Body of pancreas (tissue), 4 donors: ENCODE measurements around the gene PPFIA1. TPM values are rescaled to one million over a fixed set of nuclear protein-coding genes. Genes with fewer than 3 reads are reported as not detected.
"Not testable (repeated sequence)": the region's sequence is repeated elsewhere in the genome, so short reads cannot be mapped to it uniquely, and the experiment has no call there.

ENCODE experiments used
- ATAC-seq: fragments of 150-250 bp; one replicate; pipeline ENCODE4 v1.9.1; 2016
- DNase-seq, 4 donors: peaks; one replicate each; pipeline ENCODE4 v3.0.0-alpha.2; 2019
- H3K27ac ChIP-seq, 4 donors: fragments of 200-600 bp; sonication (generic); 1 replicate in 3 of 4; 2 replicates in 1 of 4; pipeline versions ENCODE4 v1.5.1 to v1.6.1; 2016 to 2019; ENCODE audit warnings: mild to moderate bottlenecking in 1 of 4, mixed read lengths in 1 of 4, moderate library complexity in 1 of 4
- H3K27me3 ChIP-seq, 2 donors: fragments of 200-600 bp; sonication (generic); one replicate each; pipeline ENCODE4 v1.6.0; 2016; ENCODE audit warnings: mild to moderate bottlenecking in 1 of 2
- H3K36me3 ChIP-seq, 2 donors: fragments of 200-600 bp; sonication (generic); replicated peaks in 1 of 2; 2 replicates each; pipeline ENCODE4 v1.5.1; 2016; ENCODE audit warnings: low read depth in 2 of 2; ENCODE audit not compliant: insufficient read depth in 1 of 2
- H3K4me1 ChIP-seq: fragments of 200-600 bp; sonication (generic); one replicate; pipeline ENCODE4 v1.6.0; 2016
- H3K4me3 ChIP-seq, 2 donors: fragments of 200-600 bp; sonication (generic); 1 replicate in 1 of 2; 2 replicates in 1 of 2; pipeline ENCODE4 v1.5.1; 2016 to 2019
- H3K9me3 ChIP-seq, 3 donors: fragments of 200-600 bp; sonication (generic); 1 replicate in 2 of 3; 2 replicates in 1 of 3; pipeline ENCODE4 v1.5.1; 2016
- POLR2A ChIP-seq, 3 donors: fragments of 450-650 bp; IDR thresholded peaks; one replicate each; pipeline ENCODE4 v1.6.1; 2016; ENCODE audit warnings: antibody characterized with exemption in 3 of 3, mild to moderate bottlenecking in 2 of 3
- WGBS, 2 donors: methylation state at CpG; one replicate each; pipeline ENCODE4 v1.1.5; 2017; 5-methylcytosine and 5-hydroxymethylcytosine counted together
- intact Hi-C: fragments of 100-400 bp; cut with DNase I; formaldehyde crosslinking; loops from one replicate; pipeline ENCODE4 v1.15.1; 2023
- total RNA-seq, 2 donors: library from RNA; depleted of rRNA; stranded (reverse); fragments of >200 nt; gene quantifications; one replicate each; pipeline ENCODE4 v1.1.0, GENCODE V29; 2016
- TF ChIP-seq, protein P1 (sequence below), 7 experiments: fragments of 450-650 bp in 4 of 7; fragments of 200-600 bp in 3 of 7; sonication (generic) in 3 of 7; IDR thresholded peaks; one replicate each; pipeline ENCODE4 v1.5.1; 2016 to 2019; ENCODE audit warnings: antibody characterized with exemption in 7 of 7

Gene PPFIA1
- total RNA-seq, 2 donors from 2014 or later, result 22.1 to 29.3 TPM

GRCh38 chr11:70252844-70253243 lies 17.6 kb upstream of the PPFIA1 start:
- Histone ChIP-seq H3K9me3 (no peaks in the 10 kb centered on the region), H3K36me3 (no peaks in the 10 kb centered on the region), H3K4me1 (no peaks in the 10 kb centered on the region), H3K27ac (no peak overlapping the region), H3K27me3 (peaks cover 0 to 3% of the 10 kb centered on the region in 2 donors), H3K4me3 (no peak overlapping the region)
- 86 to 88% methylated on average over 6 to 12 of the region's 12 CpGs for WGBS, 2 donors
- ATAC-seq (no peak), DNase-seq (no peak)
- intact Hi-C loops, result no loop called here
- TF ChIP-seq, protein P1, sequence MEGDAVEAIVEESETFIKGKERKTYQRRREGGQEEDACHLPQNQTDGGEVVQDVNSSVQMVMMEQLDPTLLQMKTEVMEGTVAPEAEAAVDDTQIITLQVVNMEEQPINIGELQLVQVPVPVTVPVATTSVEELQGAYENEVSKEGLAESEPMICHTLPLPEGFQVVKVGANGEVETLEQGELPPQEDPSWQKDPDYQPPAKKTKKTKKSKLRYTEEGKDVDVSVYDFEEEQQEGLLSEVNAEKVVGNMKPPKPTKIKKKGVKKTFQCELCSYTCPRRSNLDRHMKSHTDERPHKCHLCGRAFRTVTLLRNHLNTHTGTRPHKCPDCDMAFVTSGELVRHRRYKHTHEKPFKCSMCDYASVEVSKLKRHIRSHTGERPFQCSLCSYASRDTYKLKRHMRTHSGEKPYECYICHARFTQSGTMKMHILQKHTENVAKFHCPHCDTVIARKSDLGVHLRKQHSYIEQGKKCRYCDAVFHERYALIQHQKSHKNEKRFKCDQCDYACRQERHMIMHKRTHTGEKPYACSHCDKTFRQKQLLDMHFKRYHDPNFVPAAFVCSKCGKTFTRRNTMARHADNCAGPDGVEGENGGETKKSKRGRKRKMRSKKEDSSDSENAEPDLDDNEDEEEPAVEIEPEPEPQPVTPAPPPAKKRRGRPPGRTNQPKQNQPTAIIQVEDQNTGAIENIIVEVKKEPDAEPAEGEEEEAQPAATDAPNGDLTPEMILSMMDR (IDR thresholded peaks at IDR 0.05), result no peak
- TF ChIP-seq POLR2A (IDR thresholded peaks at IDR 0.05), result no peak

DNA sequence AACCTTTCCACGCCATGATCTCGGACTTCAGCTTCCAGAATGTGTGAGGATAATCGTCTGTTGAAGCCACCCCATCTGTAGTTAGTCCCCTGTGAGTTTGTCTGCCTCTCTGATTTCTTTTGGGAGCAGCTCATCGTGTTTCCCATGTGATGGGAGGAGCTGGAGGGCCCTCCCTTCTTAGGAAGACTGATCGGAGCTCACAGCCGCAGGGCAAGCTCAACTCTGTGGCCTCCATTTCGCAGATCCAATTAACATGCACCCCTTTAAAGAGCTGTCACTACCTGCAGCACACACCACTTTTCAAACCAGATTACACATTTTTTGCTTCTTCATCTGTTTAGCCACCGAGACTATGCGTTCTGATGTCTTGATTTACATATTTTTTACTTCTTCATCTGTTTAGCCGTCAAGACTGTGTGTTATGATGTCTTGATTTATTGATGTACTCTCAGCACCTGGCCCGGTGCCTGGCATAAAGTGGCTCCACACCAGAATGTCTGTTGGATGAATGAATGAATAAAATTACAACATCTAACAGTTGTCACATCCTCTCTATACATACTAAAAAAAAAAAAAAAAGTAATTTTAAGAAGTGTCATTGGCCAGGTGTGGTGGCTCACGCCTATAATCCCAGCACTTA lies 14.9 kb upstream of the PPFIA1 start:
- Histone ChIP-seq H3K4me3 (no peak overlapping the region), H3K9me3 (no peaks in the 10 kb centered on the region), H3K4me1 (no peaks in the 10 kb centered on the region), H3K27me3 (peaks cover 0 to 3% of the 10 kb centered on the region in 2 donors), H3K36me3 (no peaks in the 10 kb centered on the region), H3K27ac (no peak overlapping the region)
- 62 to 66% methylated on average over 12 of the region's 12 CpGs for WGBS, 2 donors
- TF ChIP-seq, protein P1 (IDR thresholded peaks at IDR 0.05), result no peak
- TF ChIP-seq POLR2A (IDR thresholded peaks at IDR 0.05), result no peak
- intact Hi-C loops, result no loop called here
- ATAC-seq (no peak), DNase-seq (no peak)

DNA sequence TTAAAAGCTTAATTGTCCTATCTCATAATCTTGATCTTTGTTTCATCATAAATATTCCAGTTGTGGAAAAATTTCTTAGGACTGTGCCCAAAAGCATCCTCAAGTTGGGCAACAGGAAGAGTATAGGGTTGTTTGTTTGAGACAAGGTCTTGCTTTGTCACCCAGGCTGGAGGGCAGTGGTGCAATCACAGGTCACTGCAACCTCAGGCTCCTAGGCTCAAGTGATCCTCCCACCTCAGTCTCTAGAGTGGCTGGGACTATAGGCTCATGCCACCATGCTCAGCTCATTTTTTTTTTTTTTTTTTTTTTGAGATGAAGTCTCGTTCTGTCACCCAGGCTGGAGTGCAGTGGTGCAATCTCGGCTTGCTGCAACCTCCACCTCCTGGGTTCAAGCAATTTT lies 11.4 kb upstream of the PPFIA1 start:
- 77 to 86% methylated on average over 2 of the region's 2 CpGs for WGBS, 2 donors
- H3K27me3 ChIP-seq, ATAC-seq, intact Hi-C loops, H3K36me3 ChIP-seq, DNase-seq, H3K27ac ChIP-seq, H3K4me3 ChIP-seq, H3K9me3 ChIP-seq, H3K4me1 ChIP-seq: not testable (repeated sequence)

- WGBS, 2 donors, result 80 to 82% methylated on average over 6 of the region's 6 CpGs
- Histone ChIP-seq H3K36me3 (no peaks in the 10 kb centered on the region), H3K27me3 (no peaks in the 10 kb centered on the region), H3K9me3 (no peaks in the 10 kb centered on the region), H3K4me1 (no peaks in the 10 kb centered on the region), H3K4me3 (no peak overlapping the region), H3K27ac (no peak overlapping the region)
- ATAC-seq (no peak), DNase-seq (no peak)
- intact Hi-C loops, result no loop called here
- no peak for TF ChIP-seq POLR2A (IDR thresholded peaks at IDR 0.05)
- TF ChIP-seq, protein P1 (IDR thresholded peaks at IDR 0.05), result no peak
These were observed 7.5 kb upstream of the PPFIA1 start for GRCh38 chr11:70262951-70263350.

DNA sequence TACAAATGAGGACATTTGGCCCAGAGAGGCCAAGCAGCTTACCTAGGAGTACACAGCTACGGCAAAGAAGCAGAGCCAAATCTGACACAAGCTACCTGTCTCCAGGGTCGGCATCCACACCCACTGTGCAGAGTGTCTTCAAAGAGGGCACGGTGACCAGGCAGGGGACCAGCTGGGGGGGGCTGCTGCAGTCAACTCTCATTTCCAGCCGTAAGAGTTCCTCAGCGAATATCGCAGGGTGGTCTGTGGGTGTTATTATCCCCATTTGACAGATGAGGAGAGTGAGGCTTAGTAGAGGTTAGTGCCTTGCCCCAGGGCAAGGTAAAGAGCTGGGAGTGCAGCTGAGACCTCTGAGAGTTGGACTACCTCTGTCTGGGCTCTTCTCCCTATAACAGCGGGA lies 7.1 kb upstream of the PPFIA1 start:
- intact Hi-C loops, result no loop called here
- H3K9me3 ChIP-seq, result no peaks in the 10 kb centered on the region
- H3K36me3 ChIP-seq, result no peaks in the 10 kb centered on the region
- no peak overlapping the region for H3K4me3 ChIP-seq
- H3K27me3 ChIP-seq, result no peaks in the 10 kb centered on the region
- WGBS, 2 donors, result 75 to 85% methylated on average over 7 of the region's 7 CpGs
- no peaks in the 10 kb centered on the region for H3K4me1 ChIP-seq
- TF ChIP-seq, protein P1 (IDR thresholded peaks at IDR 0.05), result no peak
- no peak for TF ChIP-seq POLR2A (IDR thresholded peaks at IDR 0.05)
- no peak for ATAC-seq
- H3K27ac ChIP-seq, result no peak overlapping the region
- no peak for DNase-seq
